Left renal pelvis (tissue), 4 donors: ENCODE data around the gene CNTFR. TPM values are rescaled to one million over a fixed set of nuclear protein-coding genes. Genes with fewer than 3 reads are reported as not detected.
"Not testable (repeated sequence)": the region's sequence is repeated elsewhere in the genome, so short reads cannot be mapped to it uniquely, and the experiment has no call there.

Experiments used
- DNase-seq, 4 donors: peaks; one replicate each; pipeline ENCODE4 v3.0.0-alpha.2; 2013; ENCODE audit warnings: low read depth in 4 of 4, low spot score in 3 of 4
- polyA plus RNA-seq, 4 donors: library from polyadenylated mRNA; unstranded; fragments of 120-200 nt; gene quantifications; one replicate each; pipeline ENCODE4 v1.2.1, GENCODE V29; 2013; ENCODE audit not compliant: insufficient read length in 4 of 4

Gene CNTFR
- polyA plus RNA-seq, result 10 to 100 TPM; 31.8 to 90.7 (median 49.3) TPM

- DNase-seq, result no peak
Measured at GRCh38 chr9:34589636-34590380, at the start of gene CNTFR. TSS of gene CNTFR (minus strand) at chr9:34589724. CDS start at chr9:34568981, 20,743 bp downstream.

GRCh38 chr9:34639322-34639721 lies 49.8 kb upstream of the CNTFR start:
- not testable (repeated sequence) for DNase-seq

- no peak for DNase-seq
Measured at GRCh38 chr9:34638138-34638445, 48.6 kb upstream of the CNTFR start.

- peak; percentile 79 to 88 (median 82) for DNase-seq
Measured at GRCh38 chr9:34637356-34638137, 48.0 kb upstream of the CNTFR start, which contains the start of gene SIGMAR1. TSS of gene SIGMAR1 (minus strand) at chr9:34637787. CDS start at chr9:34637697, 90 bp downstream.

- DNase-seq, result no peak
Measured at GRCh38 chr9:34636791-34637355, 47.3 kb upstream of the CNTFR start.

- no peak for DNase-seq
Measured at GRCh38 chr9:34635556-34635955, 46.0 kb upstream of the CNTFR start.

- DNase-seq, result no peak
Measured at GRCh38 chr9:34634551-34635248, 45.2 kb upstream of the CNTFR start.

- no peak for DNase-seq
Measured at GRCh38 chr9:34633851-34634550, 44.5 kb upstream of the CNTFR start.

DNA sequence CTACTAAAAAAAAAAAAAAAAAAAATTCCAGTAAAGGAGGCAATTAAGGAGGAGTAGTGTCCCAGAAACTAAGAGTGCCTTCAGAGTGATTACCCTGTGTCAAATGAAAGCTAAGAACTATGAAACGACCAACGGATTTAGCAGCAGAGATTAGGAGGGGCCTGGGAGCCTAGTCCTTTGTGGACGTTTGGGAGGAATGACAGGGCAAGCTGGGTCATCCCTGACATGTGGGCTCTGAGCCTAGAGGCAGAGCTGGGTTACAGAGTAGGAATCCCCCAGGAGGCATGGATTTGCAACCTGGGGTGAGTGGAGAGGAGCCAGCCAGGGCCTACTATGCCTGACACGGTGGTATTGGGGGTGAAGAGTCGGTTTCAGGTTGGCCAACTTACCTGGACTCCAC lies 43.6 kb upstream of the CNTFR start:
- no peak for DNase-seq

GRCh38 chr9:34630402-34631154 lies 41.1 kb upstream of the CNTFR start:
- DNase-seq, result no peak

DNA sequence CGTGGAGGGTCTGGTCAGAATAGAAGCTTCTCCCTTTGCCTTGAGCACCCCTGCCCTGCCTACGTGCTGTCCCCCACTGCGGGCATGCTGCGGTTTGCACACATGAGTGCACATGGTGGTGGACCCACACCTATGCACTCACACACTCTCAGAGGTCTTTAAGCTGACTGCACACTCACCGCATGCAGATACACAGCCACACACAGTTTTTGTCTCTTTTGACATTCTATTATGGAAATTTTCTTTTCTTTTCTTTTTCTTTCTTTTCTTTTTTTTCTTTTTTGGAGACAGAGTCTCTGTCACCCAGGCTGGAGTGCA lies 39.9 kb upstream of the CNTFR start:
- no peak for DNase-seq

GRCh38 chr9:34628656-34629490 lies 39.3 kb upstream of the CNTFR start, which contains the start of gene ARID3C:
TSS of gene ARID3C (minus strand) at chr9:34629066. CDS start at chr9:34628014, 1,052 bp downstream.
- DNase-seq, result no peak

DNA sequence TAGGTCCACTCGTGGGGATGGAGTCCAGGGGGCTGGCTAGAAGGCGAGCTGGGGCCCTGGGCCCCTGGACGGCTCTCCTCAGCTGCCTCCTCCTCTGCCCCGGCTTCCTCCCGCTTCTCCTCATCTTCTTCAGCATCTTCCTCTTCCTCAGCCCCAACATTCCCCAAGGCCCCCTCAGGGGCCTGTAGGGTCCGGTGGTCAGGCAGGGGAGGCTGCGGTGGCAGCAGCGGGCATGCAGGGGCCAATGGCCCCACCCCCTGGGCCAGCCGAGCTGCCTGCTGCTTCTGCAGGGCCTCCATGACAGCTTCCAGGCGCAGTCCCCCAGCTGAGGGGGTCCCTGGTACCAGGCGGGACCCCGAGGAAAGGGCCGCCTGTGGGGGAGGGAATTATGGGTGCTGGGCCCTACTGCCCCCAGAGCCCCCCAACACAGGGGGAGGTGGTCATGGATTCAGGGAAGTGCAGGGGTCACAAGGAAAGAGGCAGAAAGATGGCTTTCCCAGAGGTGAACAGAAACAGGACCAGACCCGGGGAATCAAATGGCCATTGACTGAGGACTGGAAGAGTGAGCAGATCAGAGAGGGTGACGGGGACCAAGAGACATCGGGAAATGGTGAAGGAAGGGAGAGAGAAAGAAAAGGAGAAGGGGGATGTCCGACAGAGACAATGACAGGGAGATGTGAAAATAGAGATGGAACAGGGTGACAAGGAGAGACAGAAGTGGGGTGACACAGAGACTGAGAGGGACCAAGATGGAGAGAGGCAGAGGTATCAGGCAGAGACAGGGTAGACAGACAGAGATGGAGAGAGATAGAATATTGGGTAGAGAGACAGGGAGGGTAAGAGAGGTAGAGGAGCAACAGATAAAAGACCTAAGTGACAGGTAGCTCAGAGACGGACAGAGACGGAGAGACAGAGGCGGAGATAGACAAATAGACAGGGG lies 38.5 kb upstream of the CNTFR start:
- no peak for DNase-seq

- DNase-seq, result no peak
Measured at GRCh38 chr9:34625186-34625486, 35.6 kb upstream of the CNTFR start.

- no peak for DNase-seq
Measured at GRCh38 chr9:34624475-34625185, 35.1 kb upstream of the CNTFR start.

DNA sequence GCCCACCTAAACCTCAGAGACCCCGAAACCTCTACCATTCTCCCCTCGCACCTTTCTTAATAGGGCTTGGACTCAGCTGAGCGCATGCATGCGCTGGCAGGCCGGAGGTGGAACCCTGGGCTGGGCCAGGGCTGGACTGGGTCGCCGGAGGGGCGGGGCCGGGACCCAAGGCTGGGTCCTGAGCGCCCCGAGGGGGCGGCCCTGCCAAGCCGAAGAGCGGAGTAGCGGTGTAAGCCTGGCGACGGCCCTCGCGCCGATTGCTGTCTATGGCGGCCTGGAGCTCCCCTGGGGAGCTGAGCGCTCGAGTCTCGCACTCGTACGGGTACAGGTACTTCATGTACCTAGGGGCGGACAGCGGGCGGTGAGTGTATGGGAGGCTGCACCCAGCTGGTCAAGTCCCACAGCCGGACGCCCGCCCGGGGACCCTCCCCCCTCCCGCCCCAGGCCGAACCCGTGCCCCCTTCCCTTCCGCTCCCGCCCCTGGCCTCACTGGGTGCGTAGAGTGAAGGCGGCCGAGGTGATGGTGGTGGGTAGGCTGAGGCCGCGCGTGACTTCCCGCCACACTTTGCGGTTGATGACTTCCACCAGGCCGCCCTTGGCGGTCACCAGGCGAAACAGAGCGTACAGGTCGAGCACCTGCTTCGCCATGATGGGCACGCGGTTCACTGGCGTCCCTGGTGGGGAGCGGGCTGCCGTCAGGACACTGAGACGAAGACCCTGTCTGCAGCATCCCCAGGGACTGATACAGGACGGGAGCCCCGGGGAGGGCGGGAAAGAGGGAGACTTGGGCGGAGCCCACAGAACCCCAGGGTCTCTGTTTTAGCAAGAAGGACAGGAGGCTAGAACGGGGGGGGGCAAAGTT lies 34.1 kb upstream of the CNTFR start:
- no peak for DNase-seq
